ENCODE results near the gene TRPM6. TPM values are rescaled to one million over a fixed set of nuclear protein-coding genes. Genes with fewer than 3 reads are reported as not detected.

TRPM6 gene, protein sequence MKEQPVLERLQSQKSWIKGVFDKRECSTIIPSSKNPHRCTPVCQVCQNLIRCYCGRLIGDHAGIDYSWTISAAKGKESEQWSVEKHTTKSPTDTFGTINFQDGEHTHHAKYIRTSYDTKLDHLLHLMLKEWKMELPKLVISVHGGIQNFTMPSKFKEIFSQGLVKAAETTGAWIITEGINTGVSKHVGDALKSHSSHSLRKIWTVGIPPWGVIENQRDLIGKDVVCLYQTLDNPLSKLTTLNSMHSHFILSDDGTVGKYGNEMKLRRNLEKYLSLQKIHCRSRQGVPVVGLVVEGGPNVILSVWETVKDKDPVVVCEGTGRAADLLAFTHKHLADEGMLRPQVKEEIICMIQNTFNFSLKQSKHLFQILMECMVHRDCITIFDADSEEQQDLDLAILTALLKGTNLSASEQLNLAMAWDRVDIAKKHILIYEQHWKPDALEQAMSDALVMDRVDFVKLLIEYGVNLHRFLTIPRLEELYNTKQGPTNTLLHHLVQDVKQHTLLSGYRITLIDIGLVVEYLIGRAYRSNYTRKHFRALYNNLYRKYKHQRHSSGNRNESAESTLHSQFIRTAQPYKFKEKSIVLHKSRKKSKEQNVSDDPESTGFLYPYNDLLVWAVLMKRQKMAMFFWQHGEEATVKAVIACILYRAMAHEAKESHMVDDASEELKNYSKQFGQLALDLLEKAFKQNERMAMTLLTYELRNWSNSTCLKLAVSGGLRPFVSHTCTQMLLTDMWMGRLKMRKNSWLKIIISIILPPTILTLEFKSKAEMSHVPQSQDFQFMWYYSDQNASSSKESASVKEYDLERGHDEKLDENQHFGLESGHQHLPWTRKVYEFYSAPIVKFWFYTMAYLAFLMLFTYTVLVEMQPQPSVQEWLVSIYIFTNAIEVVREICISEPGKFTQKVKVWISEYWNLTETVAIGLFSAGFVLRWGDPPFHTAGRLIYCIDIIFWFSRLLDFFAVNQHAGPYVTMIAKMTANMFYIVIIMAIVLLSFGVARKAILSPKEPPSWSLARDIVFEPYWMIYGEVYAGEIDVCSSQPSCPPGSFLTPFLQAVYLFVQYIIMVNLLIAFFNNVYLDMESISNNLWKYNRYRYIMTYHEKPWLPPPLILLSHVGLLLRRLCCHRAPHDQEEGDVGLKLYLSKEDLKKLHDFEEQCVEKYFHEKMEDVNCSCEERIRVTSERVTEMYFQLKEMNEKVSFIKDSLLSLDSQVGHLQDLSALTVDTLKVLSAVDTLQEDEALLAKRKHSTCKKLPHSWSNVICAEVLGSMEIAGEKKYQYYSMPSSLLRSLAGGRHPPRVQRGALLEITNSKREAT (N-terminal part only)
- 1.7 TPM for total RNA-seq (ENCODE audit: unreplicated experiment)
- long read RNA-seq, partial matches to known transcripts, result 0 of 1 reads
- long read RNA-seq, other reads (novel, unspliced or antisense), result 1 of 1 reads

GRCh38 chr9:74887041-74887980 is at the start of gene TRPM6:
Gene TRPM6, minus strand, starts transcription at chr9:74887921. Its CDS starts 65 bp downstream, at chr9:74887856.
- Mint-ChIP-seq H3K4me1 (ENCODE audit: low read depth, unreplicated experiment) (peaks cover 3% of the 10 kb centered on the region), H3K4me3 (ENCODE audit: unreplicated experiment) (peak within 1 kb of the TSS; percentile 92), H3K36me3 (ENCODE audit: unreplicated experiment) (no peaks in the 10 kb centered on the region), H3K27ac (ENCODE audit: unreplicated experiment) (peak within 1 kb of the TSS; percentile 68), H3K9me3 (ENCODE audit: unreplicated experiment) (peaks cover 6% of the 10 kb centered on the region), H3K27me3 (ENCODE audit: unreplicated experiment) (peaks cover 1% of the 10 kb centered on the region)
- DNase-seq, result peak; percentile 74
- TF ChIP-seq, protein P1, sequence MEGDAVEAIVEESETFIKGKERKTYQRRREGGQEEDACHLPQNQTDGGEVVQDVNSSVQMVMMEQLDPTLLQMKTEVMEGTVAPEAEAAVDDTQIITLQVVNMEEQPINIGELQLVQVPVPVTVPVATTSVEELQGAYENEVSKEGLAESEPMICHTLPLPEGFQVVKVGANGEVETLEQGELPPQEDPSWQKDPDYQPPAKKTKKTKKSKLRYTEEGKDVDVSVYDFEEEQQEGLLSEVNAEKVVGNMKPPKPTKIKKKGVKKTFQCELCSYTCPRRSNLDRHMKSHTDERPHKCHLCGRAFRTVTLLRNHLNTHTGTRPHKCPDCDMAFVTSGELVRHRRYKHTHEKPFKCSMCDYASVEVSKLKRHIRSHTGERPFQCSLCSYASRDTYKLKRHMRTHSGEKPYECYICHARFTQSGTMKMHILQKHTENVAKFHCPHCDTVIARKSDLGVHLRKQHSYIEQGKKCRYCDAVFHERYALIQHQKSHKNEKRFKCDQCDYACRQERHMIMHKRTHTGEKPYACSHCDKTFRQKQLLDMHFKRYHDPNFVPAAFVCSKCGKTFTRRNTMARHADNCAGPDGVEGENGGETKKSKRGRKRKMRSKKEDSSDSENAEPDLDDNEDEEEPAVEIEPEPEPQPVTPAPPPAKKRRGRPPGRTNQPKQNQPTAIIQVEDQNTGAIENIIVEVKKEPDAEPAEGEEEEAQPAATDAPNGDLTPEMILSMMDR (IDR thresholded peaks at IDR 0.05; ENCODE audit: partially characterized antibody, unreplicated experiment), result no peak

DNA sequence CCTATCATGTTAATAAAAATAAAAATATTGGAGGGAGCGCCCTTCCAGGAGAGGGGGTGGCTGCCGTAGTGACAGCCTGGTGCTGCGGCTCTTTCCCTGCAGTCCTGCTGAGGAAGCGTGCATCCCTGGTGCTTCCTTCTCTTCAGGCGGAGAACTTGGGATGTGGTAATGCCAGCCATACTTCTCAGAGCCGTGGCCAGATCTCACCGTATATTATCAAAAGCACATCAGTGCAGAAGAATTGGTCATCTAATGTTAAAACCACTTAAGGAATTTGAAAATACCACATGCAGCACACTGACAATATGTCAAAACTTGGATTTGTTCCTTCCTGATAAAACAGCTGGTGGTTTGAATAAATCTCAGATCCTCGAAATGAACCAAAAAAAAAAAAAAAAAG is 47.3 kb upstream of the TRPM6 start:
- Mint-ChIP-seq H3K27me3 (ENCODE audit: unreplicated experiment) (peaks cover 2% of the 10 kb centered on the region), H3K4me3 (ENCODE audit: unreplicated experiment) (no peak overlapping the region), H3K9me3 (ENCODE audit: unreplicated experiment) (no peaks in the 10 kb centered on the region), H3K27ac (ENCODE audit: unreplicated experiment) (no peak overlapping the region), H3K36me3 (ENCODE audit: unreplicated experiment) (no peaks in the 10 kb centered on the region), H3K4me1 (ENCODE audit: low read depth, unreplicated experiment) (no peaks in the 10 kb centered on the region)
- DNase-seq, result no peak
- TF ChIP-seq, protein P1 (IDR thresholded peaks at IDR 0.05; ENCODE audit: partially characterized antibody, unreplicated experiment), result no peak

GRCh38 chr9:74921737-74922136 is 34.0 kb upstream of the TRPM6 start:
- Mint-ChIP-seq H3K4me3 (ENCODE audit: unreplicated experiment) (no peak overlapping the region), H3K4me1 (ENCODE audit: low read depth, unreplicated experiment) (no peaks in the 10 kb centered on the region), H3K27me3 (ENCODE audit: unreplicated experiment) (peaks cover 2% of the 10 kb centered on the region), H3K36me3 (ENCODE audit: unreplicated experiment) (no peaks in the 10 kb centered on the region), H3K9me3 (ENCODE audit: unreplicated experiment) (no peaks in the 10 kb centered on the region), H3K27ac (ENCODE audit: unreplicated experiment) (no peak overlapping the region)
- DNase-seq, result no peak
- TF ChIP-seq, protein P1 (IDR thresholded peaks at IDR 0.05; ENCODE audit: partially characterized antibody, unreplicated experiment), result no peak

DNA sequence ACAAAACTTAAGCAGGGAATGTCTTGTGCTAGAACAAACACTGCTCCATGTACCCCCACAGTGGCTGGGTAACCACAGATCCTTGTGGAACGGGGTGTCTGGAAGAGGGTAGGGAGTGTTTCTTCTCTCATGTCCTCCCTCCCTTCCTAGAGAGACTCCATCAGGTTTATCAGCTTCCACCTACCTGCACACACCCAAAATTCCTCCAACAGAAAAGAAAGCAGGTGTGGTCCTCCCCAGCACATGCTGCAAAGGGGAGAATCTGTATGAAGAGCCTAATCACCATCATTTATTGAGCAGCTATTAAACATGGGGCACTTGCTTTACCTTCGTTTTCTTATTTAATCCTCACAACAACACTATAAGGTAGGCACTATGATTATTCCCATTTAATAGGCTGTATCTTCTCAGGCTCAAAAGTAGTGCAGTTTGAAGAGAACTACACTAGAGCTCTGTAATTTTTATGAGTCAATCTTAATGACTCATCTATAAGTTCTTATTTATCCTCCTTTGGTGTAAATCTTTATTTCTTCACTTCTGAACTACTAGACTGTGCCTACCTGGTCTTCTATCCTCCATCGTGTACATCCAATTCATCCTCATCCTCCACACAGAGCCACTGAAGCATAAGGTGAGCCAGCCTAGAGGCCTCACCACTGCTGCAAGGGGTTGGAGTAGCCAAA is 33.4 kb upstream of the TRPM6 start:
- TF ChIP-seq, protein P1 (IDR thresholded peaks at IDR 0.05; ENCODE audit: partially characterized antibody, unreplicated experiment), result no peak

More for the DNA sequence above, 33.4 kb upstream of the TRPM6 start:
- DNase-seq, result no peak
- peaks cover 2% of the 10 kb centered on the region for H3K27me3 Mint-ChIP-seq (ENCODE audit: unreplicated experiment)
- H3K4me1 Mint-ChIP-seq (ENCODE audit: low read depth, unreplicated experiment), result no peaks in the 10 kb centered on the region
- no peaks in the 10 kb centered on the region for H3K36me3 Mint-ChIP-seq (ENCODE audit: unreplicated experiment)
- no peak overlapping the region for H3K27ac Mint-ChIP-seq (ENCODE audit: unreplicated experiment)
- H3K4me3 Mint-ChIP-seq (ENCODE audit: unreplicated experiment), result no peak overlapping the region
- no peaks in the 10 kb centered on the region for H3K9me3 Mint-ChIP-seq (ENCODE audit: unreplicated experiment)

All from glutamatergic neuron (in vitro differentiated cells).